Effector CD8-positive, alpha-beta T cell (primary cell): ENCODE results near the gene FGD3.

ENCODE experiments used
- DNase-seq: peaks from one replicate; lab custom pipeline; 2025; lab: John Stamatoyannopoulos, UW

The FGD3 gene

GRCh38 chr9:93076101-93076791 is 128.9 kb downstream of the FGD3 start:
- DNase-seq = no peak

GRCh38 chr9:93076792-93077128 is 129.4 kb downstream of the FGD3 start:
- DNase-seq = no peak

GRCh38 chr9:93077367-93077766 is 130.0 kb downstream of the FGD3 start:
- no peak for DNase-seq

GRCh38 chr9:93077811-93078210 is 130.5 kb downstream of the FGD3 start:
- no peak for DNase-seq

- no peak for DNase-seq
Observed at GRCh38 chr9:93079371-93079770, 132.0 kb downstream of the FGD3 start.

GRCh38 chr9:93080406-93080805 is 133.1 kb downstream of the FGD3 start:
- DNase-seq = no peak

GRCh38 chr9:93081081-93081529 is 133.8 kb downstream of the FGD3 start:
- DNase-seq = no peak

GRCh38 chr9:93081931-93082330 is 134.6 kb downstream of the FGD3 start:
- no peak for DNase-seq

GRCh38 chr9:93082841-93083411 is 135.6 kb downstream of the FGD3 start:
- DNase-seq = no peak

GRCh38 chr9:93083592-93084470 is 136.5 kb downstream of the FGD3 start:
- DNase-seq = no peak

- no peak for DNase-seq
Observed at GRCh38 chr9:93084471-93084881, 137.2 kb downstream of the FGD3 start.

GRCh38 chr9:93085676-93086075 is 138.4 kb downstream of the FGD3 start:
- no peak for DNase-seq
